ENCODE data around the gene BIRC6.
"Not testable (repeated sequence)": the region's sequence is repeated elsewhere in the genome, so short reads cannot be mapped to it uniquely, and the experiment has no call there.

Gene BIRC6

DNA sequence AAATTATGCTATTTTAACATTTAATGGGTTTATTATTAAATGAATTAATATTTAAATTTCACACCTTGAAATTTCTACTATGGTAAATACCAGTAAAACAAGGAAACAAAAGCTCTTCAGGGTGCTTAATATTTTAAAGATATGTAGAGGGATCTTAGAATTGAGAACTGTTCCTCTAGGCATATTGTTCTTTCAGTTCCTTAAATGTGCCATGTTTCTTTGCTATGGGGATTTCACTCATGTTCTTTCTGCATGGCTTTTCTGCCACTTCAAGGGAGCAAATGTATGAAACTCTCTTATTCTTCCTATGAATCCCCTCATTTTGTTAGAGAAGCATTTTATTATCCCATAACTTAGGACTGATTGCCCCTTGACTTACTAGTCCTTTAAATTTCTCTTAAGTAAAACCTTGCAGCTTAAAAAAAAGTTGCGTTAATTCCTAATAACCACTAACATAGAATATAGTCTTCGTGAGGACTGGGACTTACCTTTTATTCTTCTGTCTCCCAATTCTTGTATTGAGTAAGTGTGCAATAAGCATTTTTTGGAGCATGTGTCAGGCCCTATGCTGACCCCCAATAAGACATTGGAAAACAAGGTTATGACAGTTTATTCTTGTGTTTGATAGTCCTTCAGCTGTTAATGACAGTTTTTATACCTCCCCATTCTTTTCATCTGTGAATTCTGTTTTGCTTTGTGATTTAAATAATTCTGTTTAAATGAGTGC is 95.7 kb downstream of the BIRC6 start:
- no peak for DNase-seq (ENCODE audit: low read depth, low spot score)

DNA sequence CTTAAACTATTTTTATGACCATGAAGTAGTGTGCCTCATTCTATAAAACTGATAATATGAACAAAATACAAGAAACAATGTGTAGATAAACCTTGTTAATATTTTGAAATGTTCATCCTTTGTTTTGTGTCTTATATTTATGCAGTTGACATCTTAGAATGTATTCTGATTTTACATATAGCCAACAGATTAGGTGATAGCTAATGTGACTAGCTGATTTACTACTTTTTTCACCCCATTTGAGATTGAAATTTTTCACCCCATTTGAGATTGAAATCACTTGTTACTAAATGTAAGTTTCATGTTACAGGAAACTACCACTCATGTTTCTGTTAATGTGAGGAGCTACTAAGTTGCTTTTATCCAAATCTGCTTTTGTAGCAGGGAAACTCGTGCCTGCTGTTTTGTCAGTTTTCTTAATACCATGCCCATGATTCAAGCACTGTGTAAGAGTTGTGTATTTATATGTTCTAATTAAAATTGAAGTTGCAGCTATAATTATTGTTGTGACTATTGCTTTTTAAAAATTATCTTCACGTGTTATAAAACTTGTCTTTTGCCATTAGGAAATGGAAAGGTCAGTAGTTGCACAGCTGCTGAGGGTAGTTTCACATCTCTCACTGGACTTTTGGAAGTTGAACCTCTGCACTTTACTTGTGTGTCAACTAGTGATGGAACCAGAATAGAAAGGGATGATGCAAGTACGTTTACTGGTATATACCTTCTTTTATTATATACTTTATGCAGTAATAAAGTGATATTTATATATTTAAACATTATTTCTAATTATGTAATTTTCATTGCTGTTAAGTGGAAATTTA is 96.6 kb downstream of the BIRC6 start:
- no peak for DNase-seq (ENCODE audit: low read depth, low spot score)

DNA sequence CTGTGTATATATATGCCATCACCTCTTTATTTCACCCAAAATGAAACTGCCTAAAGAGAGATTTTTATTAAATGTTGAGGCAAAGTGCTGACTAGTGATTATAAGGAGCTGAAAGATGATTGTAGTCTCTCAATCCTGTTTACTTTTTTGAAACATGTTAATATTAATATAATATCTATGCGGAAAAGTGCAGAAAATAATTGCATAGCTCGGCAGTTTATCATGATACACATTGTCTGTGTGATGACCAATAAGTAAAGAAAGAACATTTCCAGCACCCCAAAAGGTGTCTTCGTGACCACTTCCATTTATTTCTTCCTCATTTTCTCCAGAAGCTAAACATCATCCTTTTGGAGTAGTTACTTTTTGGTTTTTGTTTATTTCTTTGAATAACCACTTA is 99.0 kb downstream of the BIRC6 start:
- DNase-seq (ENCODE audit: low read depth, low spot score): no peak

DNA sequence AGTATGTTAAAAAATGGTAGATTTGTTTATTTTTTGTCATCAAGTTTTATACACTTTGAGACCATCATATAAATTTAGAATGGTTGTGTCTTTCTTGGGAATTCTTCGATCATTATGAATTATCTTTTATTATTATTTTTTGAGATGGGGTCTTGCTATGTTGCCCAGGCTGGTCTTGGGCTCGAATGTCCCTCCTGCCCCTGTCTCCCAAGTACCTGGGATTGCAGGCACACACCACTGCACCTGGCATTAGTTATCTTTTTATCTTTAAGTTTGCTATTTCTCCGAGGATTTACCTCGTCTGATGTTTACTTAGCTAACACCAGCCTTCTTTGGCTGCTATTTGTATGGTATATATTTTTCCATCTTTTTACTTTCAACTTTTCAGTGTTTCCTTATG is 100.0 kb downstream of the BIRC6 start:
- no peak for DNase-seq (ENCODE audit: low read depth, low spot score)

DNA sequence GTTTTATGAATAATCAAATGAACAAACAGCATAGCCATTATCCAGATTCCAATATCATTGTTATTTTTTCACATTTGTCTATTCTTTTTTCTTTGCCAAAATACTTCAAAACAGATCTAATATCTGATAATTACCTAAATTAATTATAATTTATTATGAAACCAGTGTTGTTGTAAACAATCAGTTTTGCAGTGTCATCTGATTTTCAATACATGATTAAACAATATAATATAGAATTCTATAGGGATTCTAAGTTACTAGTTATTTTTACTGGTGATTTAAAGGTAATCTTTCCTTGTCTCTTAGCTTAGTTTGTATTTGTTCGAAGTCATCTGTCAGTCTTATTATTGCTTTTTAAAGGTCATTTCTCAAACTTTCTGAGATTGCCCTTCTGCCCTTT is 101.0 kb downstream of the BIRC6 start:
- no peak for DNase-seq (ENCODE audit: low read depth, low spot score)

DNA sequence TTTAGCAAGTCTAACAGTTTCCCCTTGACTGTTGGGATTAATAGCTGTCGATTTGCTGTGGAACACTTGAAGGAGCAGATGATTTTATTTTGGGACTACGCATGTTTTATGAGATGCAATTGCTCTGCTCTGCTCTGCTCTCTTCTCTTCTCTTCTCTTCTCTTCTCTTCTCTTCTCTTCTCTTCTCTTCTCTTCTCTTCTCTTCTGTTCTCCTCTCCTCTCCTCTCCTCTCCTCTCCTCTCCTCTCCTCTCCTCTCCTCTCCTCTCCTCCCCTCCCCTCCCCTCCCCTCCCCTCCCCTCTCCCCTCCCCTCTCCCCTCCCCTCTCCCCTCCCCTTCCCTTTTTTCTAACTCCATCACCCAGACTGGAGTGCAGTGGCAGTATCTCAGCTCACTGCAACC is 104.0 kb downstream of the BIRC6 start:
- DNase-seq (ENCODE audit: low read depth, low spot score): not testable (repeated sequence)

DNA sequence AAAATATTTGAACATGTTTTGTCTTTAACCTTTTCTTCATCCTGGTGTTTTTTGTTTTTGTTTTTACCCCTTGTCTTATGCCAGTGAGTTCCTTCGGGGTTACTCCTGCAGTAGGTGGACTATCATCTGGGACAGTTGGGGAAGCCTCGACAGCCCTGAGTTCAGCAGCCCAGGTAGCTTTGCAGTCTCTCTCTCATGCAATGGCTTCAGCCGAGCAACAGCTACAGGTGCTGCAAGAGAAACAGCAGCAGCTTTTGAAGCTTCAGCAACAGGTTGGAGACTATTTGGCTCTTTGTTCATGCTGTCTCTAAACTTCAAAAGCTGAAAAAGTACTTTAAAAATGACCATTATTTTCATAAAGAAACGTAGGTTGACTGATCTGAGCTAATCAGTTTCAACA is 106.3 kb downstream of the BIRC6 start:
- DNase-seq (ENCODE audit: low read depth, low spot score): no peak

DNA sequence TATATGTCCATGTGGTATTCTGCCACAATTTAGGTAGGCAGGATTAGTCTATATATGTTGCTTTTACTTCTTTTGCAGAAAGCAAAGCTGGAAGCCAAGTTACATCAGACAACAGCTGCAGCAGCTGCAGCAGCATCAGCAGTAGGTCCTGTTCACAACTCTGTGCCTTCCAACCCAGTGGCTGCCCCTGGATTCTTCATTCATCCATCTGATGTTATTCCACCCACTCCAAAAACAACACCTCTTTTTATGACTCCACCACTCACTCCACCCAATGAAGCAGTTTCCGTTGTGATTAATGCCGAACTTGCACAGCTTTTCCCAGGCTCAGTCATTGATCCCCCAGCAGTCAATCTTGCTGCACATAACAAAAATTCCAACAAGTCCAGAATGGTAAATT is 107.6 kb downstream of the BIRC6 start:
- DNase-seq (ENCODE audit: low read depth, low spot score): no peak

DNA sequence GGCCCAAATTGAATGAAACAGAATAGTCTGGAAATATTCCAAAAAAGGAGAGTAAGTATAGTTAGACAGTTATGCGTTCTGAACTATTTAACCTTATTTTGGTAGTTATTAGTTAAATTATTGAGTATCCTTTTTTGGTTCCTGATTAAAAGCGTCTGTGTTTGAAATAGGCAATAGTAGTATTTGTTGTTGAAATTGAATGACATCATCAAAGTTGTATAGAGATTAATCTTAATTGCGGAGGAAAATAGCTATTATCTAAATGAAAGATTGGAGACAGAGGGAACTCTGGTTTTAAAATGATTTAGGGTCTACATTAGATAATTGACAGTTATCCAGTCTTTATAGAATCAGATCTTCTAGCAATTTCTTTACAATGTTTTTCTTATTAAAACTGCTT is 115.8 kb downstream of the BIRC6 start:
- DNase-seq (ENCODE audit: low read depth, low spot score): no peak

DNA sequence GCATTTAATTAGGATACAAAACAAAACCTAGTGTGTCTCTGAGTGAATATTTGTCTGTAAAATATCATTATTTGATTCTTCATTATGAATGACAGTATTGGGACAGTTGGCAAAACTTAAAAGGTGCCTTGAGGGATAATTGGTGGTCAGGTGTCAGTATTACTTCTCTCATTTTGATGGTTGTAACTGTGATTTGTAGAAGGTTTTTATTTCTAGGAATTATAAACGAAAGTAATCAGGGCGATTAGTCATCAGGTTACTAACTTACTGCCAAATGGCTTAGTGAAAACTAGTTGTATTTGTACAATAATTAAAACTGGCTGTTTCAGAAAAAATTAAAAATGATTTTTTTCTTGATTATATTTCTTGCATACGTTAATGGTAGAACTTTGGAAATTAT is 117.6 kb downstream of the BIRC6 start:
- no peak for DNase-seq (ENCODE audit: low read depth, low spot score)

DNA sequence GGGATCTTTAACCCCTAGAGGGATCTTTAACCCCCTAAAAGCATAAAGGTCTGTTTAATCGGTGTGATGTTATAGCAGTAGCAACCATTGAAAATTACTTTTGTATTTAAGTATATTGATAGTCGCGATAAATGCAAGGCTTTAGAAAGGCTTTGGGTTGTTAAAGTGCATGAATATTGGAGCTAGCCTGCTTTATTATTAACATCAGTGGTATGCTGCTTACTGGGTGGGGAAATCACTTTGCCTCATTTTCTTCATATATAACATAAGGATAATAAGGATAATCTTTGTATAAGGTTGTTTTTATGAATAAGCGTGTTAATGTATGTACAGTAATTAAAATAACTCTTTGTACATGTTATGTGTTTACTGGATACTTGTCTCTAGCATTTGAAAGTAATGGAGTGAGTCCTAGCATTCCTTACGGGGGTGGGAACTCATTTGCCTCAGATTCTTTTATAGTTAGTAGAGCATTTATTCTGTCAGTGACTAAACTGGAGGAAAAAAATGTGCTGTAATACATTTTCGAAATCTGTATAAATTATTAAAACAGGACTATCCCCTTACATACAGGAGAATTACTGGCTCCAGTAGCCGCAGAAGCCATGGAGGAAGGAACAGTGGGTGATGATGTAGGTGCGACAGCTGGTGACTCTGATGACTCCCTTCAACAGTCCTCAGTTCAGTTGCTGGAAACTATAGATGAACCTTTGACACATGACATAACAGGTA is 122.2 kb downstream of the BIRC6 start:
- DNase-seq (ENCODE audit: low read depth, low spot score): no peak

DNA sequence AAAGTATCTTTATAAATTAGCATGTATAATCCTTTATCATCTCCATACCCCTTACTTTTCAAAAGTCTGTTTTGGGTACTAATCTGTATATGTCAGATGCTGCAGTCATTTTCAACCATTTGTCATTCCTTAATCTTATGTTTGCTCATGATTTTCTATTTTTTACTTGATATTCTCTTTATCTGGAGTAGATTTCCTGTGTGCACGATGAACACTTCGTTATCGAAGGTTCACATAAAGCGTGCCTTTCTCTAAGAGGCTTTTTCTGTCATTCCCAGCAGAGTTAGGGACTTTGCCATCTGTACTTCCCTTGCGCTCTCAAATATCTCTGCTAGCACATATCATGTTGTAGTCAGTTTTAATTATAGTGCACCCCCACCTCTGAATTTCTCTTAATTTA is 123.2 kb downstream of the BIRC6 start:
- DNase-seq (ENCODE audit: low read depth, low spot score): no peak

DNA sequence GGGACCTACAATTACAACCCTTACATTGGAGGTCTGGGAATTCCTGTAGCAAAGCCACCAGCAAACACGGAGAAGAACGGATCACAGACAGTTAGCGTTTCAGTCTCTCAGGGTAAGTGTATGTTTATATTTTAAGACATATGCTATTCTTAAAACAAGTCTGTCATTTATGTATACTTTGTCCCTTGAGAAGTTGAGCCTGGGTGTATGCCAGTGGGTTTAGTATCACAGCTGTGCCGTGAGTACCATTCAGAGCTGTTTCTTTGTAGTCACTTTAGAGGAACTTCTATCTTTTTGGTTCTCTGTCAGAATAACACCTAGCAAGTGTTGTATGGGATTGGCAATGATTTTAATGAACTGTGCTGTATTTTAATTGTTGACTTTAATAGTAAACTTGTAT is 125.6 kb downstream of the BIRC6 start:
- DNase-seq (ENCODE audit: low read depth, low spot score): no peak

DNA sequence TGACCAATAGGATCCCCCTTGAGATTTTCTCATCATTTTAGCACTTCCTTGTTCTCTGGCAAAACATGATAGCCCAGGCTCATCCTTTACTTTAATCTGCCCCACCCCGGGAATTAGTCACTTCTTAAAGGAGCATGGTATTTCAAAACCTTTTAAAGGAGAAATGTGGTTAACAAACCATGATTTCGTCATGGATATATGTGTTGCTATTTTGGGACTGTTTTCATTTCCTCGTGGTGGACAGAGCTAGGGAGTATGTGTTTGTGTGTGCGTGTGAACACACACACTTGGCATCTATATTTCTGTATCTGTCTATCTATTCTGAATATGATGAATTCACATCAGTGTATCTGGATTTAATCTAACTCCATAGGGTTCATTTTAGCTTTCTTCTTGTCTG is 128.1 kb downstream of the BIRC6 start:
- no peak for DNase-seq (ENCODE audit: low read depth, low spot score)

DNA sequence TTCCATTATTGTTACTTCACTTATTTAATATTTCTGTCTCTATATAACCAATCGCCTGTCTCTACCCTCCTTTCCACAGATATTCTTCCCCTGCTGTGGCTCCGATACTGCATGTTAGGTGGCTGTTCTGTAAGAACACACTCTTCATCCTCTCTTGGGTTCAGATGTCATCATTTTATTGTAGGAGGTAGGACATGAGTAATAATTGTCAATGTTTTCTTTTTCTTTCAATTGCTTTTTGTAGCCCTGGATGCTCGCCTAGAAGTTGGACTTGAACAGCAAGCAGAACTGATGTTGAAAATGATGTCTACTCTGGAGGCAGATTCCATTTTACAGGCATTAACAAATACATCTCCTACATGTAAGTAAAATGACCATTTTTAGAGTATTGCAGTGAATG is 128.6 kb downstream of the BIRC6 start:
- no peak for DNase-seq (ENCODE audit: low read depth, low spot score)

DNA sequence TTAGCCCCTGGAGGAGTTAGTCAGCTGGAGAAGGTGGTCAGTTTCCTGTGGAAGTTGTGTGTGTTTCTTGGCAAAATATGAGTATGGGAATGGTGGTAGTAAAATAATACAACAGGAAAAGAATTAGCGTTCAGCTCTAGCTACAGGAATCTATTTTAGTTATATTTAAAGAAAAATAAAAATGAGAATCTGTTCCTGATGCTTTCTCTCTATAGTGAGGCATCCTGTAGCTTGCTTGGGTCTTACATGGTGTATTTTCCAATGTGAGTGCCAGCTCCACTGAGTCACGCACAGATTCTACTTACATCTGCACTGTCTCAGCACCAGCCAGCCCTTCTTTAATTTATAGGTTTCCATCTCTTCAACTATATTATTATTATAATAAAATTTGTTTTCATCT is 132.2 kb downstream of the BIRC6 start:
- DNase-seq (ENCODE audit: low read depth, low spot score): no peak

DNA sequence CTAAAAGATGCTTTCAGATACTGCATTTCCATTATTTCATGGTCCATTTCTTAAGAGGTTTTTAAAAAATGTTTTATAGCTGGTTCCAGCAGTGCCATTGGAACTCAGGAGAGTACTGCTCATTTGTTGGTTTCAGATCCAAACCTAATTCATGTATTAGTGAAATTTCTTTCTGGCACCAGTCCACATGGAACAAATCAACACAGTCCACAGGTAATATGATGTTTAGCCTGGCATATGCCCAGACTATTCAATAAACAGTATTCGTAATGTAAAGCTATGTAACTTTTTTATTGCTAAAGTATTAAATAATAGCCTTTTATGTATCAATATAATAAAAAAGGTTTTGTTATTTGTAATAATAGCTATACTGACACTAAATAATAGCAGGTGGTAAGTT is 134.5 kb downstream of the BIRC6 start:
- no peak for DNase-seq (ENCODE audit: low read depth, low spot score)

DNA sequence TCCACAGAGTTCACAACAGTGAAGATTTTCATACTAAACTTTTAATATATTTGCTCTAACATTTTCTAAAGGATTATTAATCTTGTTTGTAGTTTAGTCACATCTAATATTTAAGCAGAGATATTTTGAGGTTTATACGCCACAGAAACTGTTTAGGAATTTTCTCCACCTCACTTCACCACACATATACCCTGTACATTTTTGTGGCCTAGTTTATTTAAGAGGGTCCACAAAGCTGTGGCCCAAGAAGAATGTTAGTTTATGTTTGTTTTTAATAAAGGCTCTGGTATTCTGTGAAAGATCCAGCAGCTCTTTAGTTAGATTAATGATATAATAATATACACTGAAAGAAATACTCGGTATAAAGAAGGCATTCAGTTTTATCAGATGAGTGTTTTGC is 138.3 kb downstream of the BIRC6 start:
- no peak for DNase-seq (ENCODE audit: low read depth, low spot score)

DNA sequence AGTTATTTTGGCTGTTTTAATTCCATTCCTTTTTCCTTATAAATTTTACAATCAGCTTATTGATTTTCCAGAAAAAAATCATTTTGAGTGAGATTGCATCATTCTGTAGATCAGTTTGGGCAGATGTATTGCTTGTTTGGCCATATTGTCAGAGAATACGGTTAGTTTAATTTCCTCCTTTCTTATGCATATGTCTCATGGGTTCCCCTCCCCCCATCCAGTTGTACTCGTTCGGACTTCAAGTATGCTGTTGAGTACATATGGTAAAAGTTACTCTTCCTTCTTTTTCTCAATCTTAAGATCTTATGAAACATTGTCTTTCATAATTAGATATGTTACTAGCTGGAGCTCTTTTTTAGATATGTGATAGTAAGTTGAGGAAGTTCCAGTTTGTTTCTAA is 139.8 kb downstream of the BIRC6 start:
- DNase-seq (ENCODE audit: low read depth, low spot score): no peak

DNA sequence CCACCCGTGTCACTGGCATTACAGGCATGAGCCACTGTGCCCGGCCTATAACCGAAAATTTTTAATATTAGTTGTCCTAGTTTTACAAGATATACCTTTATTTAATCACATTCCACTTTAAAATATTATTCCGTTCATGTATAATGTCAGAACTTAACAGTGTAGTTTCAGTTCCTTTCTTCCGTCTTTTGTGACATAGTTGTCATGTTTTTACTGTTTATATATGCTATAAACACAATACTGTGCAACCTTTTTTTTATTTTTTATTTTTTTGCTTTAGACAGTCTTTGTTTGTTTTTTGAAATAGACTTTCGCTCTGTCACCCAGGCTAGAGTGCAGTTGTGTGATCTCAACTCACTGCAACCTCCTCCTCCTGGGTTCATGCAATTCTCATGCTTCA is 141.5 kb downstream of the BIRC6 start:
- DNase-seq (ENCODE audit: low read depth, low spot score): no peak

DNA sequence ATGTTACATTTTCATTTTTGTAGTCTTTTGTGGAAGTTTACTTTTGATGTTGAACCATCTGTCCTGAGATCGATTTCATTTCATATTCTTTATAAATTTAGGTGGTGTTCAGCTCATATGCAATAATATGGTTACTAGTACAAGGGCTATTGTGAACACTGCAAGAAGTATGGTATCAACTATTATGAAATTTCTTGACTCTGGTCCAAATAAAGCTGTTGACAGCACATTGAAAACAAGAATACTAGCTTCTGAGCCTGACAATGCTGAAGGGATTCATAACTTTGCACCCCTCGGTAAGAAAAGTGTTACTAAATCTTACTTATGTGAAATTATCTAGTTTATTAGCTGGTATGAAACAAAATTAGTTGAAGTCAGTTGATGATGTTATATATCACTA is 146.1 kb downstream of the BIRC6 start:
- DNase-seq (ENCODE audit: low read depth, low spot score): no peak

DNA sequence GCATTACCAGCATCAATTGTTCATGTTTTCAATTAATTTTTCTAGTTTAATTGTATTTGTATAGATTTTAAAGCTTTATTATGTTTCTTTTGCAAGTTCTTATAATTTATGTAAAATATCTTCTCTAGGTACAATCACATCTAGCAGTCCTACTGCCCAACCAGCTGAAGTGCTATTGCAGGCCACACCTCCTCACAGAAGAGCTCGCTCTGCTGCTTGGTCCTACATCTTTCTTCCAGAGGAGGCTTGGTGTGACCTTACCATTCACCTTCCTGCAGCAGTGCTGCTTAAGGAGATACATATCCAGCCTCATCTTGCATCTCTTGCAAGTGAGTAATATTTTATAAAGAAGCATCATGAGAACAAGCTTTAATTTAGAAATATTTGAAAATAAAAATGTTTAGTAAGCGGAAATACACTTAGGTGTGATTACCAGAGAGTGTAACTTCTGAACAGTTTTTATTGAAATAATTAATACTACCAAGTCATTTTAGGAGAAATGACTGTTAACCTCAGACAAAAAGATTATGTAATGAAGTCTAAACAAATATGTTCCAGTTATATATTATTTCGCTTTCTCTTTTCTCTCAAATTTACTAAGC is 148.2 kb downstream of the BIRC6 start:
- DNase-seq (ENCODE audit: low read depth, low spot score): no peak
